Upper lobe of left lung (tissue), 4 donors: Measurements from ENCODE around the gene DST.

Experiments used
- EP300 ChIP-seq, 4 donors: sonication (generic); formaldehyde crosslinking; IDR thresholded peaks; one replicate each; pipeline ENCODE4 v1.5.1; 2017; ENCODE audit warnings: antibody characterized with exemption in 4 of 4, control low read depth in 2 of 4
- POLR2A ChIP-seq, 4 donors: fragments of 450-650 bp; IDR thresholded peaks; one replicate each; pipeline ENCODE4 v1.5.1; 2016 to 2017; ENCODE audit warnings: antibody characterized with exemption in 4 of 4, mild to moderate bottlenecking in 2 of 4
- TF ChIP-seq, protein P1 (sequence below), 6 experiments: fragments of 450-650 bp in 4 of 6; fragments of 200-600 bp in 2 of 6; sonication (generic) in 2 of 6; IDR thresholded peaks; one replicate each; pipeline ENCODE4 v1.5.1; 2016 to 2019; ENCODE audit warnings: antibody characterized with exemption in 6 of 6

DNA sequence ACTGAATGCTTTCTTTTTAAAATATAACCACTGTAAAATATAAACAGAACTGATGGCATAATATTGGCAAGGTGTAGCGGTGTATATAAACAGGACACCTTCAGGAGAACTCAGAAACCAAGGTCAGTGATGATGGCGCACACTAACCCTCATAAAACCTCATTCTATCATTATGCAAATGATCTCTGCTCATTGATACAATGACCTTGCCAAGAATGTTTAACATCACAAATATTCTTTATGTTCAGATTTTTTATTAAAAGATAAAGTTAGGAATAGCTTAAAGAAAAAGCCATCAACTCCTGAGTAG lies 48.6 kb upstream of the DST start:
- TF ChIP-seq, protein P1, sequence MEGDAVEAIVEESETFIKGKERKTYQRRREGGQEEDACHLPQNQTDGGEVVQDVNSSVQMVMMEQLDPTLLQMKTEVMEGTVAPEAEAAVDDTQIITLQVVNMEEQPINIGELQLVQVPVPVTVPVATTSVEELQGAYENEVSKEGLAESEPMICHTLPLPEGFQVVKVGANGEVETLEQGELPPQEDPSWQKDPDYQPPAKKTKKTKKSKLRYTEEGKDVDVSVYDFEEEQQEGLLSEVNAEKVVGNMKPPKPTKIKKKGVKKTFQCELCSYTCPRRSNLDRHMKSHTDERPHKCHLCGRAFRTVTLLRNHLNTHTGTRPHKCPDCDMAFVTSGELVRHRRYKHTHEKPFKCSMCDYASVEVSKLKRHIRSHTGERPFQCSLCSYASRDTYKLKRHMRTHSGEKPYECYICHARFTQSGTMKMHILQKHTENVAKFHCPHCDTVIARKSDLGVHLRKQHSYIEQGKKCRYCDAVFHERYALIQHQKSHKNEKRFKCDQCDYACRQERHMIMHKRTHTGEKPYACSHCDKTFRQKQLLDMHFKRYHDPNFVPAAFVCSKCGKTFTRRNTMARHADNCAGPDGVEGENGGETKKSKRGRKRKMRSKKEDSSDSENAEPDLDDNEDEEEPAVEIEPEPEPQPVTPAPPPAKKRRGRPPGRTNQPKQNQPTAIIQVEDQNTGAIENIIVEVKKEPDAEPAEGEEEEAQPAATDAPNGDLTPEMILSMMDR (IDR thresholded peaks at IDR 0.05) = no peak
- TF ChIP-seq POLR2A (IDR thresholded peaks at IDR 0.05) (no peak), EP300 (IDR thresholded peaks at IDR 0.05) (no peak)
